Dermis microvascular lymphatic vessel endothelial cell (primary cell): ENCODE results near the gene RTL10. TPM values are rescaled to one million over a fixed set of nuclear protein-coding genes. Genes with fewer than 3 reads are reported as not detected.
"Not testable (repeated sequence)": the region's sequence is repeated elsewhere in the genome, so short reads cannot be mapped to it uniquely, and the experiment has no call there.

Source experiments
- DNase-seq, 2 donors: peaks; one replicate each; pipeline versions ENCODE4 v3.0.0 to v3.0.0-alpha.2; 2010; ENCODE audit warnings: low read depth in 2 of 2
- total RNA-seq: library from RNA; depleted of rRNA; stranded (reverse); fragments of >200 nt; gene quantifications from 2 replicates; pipeline ENCODE4 v1.2.1, GENCODE V29; 2014

Gene RTL10
- total RNA-seq, 1 donor from 2014 or later, result 16.0 TPM

GRCh38 chr22:19889951-19890350 is 35.3 kb upstream of the RTL10 start:
- peak in 1 of 2 donors; percentile 74 for DNase-seq

- DNase-seq, result no peak
Observed at GRCh38 chr22:19888131-19888746, 33.6 kb upstream of the RTL10 start.

- DNase-seq, result no peak
Observed at GRCh38 chr22:19887256-19887985, 32.7 kb upstream of the RTL10 start.

GRCh38 chr22:19886605-19887255 is 32.1 kb upstream of the RTL10 start:
- DNase-seq, result peak in 1 of 2 donors; percentile 61

- no peak for DNase-seq
Observed at GRCh38 chr22:19885841-19886592, 31.3 kb upstream of the RTL10 start.

- DNase-seq, result no peak
Observed at GRCh38 chr22:19884954-19885751, 30.5 kb upstream of the RTL10 start.

GRCh38 chr22:19884161-19884953 is 29.7 kb upstream of the RTL10 start:
- no peak for DNase-seq

GRCh38 chr22:19883446-19883845 is 28.8 kb upstream of the RTL10 start:
- DNase-seq, result not testable (repeated sequence)

- DNase-seq, result no peak
Observed at GRCh38 chr22:19882446-19883381, 28.0 kb upstream of the RTL10 start.

GRCh38 chr22:19880786-19881569 is 26.3 kb upstream of the RTL10 start:
- DNase-seq, result peak; percentile 94 to 97

GRCh38 chr22:19879992-19880785 is 25.5 kb upstream of the RTL10 start:
- peak in 1 of 2 donors; percentile 40 for DNase-seq

GRCh38 chr22:19879643-19879991 is 24.9 kb upstream of the RTL10 start:
- DNase-seq, result no peak

GRCh38 chr22:19879246-19879570 is 24.5 kb upstream of the RTL10 start:
- DNase-seq, result no peak

- DNase-seq, result peak in 1 of 2 donors; percentile 44
Observed at GRCh38 chr22:19878461-19879245, 24.0 kb upstream of the RTL10 start.

GRCh38 chr22:19877626-19878339 is 23.1 kb upstream of the RTL10 start:
- no peak for DNase-seq

GRCh38 chr22:19876941-19877625 is 22.4 kb upstream of the RTL10 start:
- DNase-seq, result no peak
